NCI-H146 treated with DMSO at 0.1 percent for 48 hours (cell line): ENCODE measurements around the gene GLRX2.
"Not testable (repeated sequence)": the region's sequence is repeated elsewhere in the genome, so short reads cannot be mapped to it uniquely, and the experiment has no call there.

ENCODE experiments used
- DNase-seq: peaks from one replicate; lab custom pipeline; 2025; ENCODE audit not compliant: unreplicated experiment; lab: John Stamatoyannopoulos, UW

The GLRX2 gene

DNA sequence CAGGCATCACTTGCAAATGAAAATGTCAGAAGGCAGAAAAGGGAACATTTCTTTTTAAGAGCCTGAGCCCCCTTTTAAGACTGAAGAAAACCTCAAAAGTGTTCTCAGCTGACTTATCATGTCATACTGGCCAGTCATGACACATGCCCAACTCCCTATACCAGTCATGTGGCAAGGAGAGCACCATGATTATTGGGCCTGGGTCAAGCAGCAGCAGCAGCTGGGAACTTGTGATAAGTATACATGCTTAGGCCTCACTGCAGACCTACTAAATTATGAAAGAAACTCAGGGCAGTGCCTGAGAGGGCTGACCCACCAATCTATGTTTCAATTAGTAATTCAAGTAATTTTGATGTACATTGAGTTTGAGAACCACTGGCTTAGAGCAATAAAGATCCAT, 37.2 kb downstream of the GLRX2 start:
- DNase-seq: no peak

DNA sequence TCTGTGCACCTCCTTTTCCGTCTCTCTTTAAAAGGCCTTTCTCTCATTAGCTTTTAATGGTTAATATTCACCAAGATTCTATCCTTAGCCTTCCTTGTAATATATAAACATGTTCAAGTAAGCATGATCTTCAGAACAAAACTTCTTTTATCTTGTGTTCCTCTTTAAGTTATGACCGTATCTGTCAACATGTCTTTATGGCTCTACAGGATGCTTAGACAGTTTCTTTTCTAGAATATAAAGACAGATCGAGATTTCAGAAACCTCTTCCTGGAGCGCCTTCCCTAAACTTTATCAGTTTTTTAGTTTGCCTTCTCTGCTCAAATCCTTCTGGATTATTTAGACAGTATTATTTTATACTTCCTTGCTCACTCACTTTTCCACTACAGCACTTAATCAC, 38.6 kb downstream of the GLRX2 start:
- DNase-seq: no peak

DNA sequence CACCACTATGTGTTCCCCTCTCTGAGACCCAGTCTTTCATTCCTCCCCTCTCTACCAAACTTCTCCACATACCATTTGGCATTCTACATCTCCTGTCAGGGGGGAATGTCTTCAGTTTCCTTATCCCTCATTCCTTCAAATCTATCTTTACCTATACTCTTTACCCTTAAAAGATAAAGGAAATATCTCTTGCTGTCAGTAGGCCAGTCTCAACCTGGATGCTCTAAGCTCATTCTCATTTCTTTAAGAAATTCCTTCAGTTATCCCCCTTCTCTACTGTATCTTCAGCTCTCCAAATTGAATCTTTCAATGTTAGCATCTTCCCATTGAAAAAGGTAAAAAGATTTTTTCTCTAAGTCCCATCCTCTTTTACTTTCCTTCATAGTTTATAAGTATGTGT, 39.3 kb downstream of the GLRX2 start:
- no peak for DNase-seq

DNA sequence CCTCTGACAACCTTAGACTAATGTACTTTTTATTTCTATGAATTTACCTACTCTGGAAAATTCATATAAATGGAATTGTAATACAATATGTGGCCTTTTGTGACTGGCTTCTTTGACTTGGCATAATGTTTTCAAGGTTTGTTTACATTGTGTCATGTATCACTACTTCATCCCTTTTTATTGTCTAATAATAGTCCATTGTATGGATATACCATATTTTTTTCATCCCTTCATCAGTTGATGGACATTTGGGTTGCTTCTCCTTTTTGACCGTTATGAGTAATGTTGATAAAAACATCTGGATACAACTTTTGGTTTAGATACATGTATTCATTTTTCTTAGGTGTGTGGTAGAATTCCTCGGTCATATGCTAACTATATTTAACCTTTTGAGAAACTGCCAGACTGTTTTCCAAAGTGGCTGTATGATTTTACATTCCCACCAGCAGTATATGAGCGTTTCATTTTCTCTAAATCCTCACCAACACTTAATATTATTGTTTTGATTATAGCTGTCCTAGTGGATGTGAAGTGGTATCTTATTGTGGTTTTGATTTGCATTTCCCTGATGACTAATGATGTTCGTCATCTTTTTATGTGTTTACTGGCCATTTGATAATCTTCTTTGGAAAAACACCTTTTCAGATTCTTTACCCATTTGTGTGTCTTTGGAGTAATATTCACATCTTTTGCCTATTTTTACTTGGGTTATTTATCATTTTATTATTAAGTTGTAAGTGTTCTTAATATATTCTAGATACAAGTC, 42.3 kb downstream of the GLRX2 start:
- DNase-seq: no peak

DNA sequence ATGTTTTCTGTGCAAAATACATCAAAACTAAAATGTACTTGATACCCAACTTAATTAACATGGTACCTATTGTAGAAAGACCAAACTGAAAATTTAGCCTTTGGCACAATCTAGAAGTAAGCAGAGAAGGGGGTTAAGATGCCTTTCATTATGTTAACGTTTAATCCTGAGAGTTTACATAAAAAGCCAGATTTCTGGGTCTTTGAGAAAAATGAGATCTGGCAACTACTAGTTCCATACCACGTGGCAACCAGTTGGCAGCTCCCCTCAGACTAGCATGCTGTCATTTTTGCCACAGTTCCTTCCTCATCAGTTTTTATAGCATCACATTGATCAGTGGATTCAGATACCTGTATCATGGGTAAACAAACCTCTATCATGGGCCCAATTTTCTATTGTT, 44.3 kb downstream of the GLRX2 start:
- DNase-seq: peak; percentile 17

DNA sequence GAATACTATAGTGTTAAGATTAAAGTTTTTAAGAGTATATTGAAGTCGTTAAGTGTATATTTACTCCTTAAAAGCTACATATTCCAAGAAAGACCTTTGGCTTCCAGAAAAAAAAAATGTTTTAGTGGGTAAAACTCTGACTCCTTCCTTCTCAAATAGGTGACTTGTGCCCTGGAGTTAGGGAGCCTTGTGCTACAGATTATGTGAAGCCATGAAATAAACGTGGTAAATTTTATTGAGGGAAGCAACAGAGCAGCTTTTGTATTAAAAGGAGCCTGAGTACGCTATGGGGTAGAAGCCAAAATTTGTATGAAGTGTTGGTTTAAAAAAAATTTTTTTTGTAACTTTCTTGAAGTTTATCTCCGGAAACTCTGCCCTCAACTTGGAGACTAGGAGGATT, 44.8 kb downstream of the GLRX2 start:
- no peak for DNase-seq

DNA sequence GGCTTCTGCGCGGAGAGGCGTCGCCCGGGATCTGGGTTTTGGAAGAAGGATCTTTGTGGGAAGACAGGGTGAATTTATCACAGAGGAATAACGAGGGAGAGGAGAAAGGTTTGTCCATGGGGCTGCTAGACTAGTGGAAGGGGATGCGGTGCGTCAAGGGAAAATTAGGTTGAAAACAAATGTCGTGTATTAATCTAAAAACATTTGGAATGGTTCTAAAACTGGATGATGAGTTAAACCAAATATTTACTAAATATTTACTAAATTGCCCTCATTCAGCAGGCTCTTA, 45.2 kb downstream of the GLRX2 start:
- DNase-seq: no peak

DNA sequence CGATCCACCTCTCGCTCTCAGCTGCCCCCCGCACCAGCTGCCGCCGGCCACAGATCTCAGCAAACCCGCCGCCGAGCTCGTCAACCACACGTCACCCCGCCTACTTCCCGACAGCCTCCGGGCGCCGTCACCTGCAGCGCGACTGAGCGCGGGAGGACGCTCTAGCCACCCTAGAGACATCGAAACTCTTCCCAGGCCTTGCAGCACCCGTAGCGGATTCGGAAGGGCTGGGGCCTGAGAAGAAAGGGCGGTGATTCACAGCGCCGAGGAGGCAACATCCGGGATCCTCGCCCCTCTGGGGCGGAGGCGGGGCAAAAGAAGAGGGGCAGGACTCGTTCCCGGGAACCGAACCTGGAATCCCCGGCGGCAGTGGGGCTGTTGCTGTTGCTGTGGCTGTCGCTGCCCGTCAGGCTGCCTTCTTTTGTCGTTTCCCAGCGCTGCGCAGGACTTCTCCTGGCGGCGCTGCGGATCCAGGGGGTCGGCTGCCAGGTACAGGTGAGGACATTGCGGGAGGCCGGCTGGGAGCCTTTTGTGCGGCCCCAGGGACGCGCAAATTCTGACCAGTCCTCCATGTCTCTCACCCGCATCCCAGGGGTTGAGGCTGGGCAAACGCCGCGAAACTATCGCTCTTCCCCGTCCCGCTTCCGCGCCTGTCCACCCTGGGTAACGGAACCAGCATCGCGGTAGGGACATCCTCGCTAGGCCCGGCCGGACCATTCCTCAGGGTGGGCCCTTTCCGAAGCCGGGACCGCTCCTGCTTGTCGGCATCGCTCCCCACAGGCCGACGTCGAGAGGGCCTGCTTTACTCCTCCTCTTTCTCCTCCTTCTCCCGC, 45.7 kb downstream of the GLRX2 start, which contains the start of the genes RO60 and UCHL5:
RO60 (plus strand) TSS at position 331 of the 833 bp plus-strand sequence. CDS start 9,443 bp downstream, outside the sequence.
UCHL5 (minus strand) TSS at position 79 of the 833 bp plus-strand sequence. CDS start 100 bp downstream, outside the sequence.
- DNase-seq: peak; percentile 97

DNA sequence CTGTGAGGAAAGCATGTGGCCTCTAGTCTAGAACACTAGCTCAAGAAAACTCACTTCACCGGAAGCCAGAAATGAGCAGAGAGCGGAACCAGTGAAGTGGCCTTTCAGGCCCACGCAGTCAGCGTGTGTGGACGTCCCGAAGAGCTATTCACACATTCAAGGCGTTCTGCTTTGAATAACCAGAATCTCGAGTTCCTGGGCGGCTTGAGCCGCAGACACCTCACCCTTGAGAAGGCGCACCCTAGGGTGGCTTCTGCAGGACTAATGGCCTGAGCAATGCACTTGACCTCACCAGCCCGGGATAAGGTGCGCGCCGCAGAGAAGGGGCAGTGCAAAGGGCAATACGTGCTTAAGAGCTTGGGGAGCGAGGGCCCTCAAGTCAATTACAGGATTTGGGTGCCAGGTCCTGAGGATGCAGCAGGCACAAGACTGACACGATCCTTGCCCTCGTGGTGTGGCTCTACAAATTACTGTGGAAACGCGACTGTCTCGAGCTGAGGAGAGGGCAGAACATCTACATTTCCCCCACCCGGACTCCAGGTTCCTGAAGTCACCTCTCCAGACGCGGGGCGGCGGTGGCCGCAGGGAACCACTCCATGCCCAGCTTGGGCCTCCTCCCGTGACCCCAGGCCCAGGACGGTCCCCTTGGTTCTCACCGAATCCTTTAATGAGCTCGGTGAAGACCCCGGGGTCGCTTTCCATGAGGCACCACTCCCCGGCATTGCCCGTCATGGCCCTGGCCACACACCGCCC, 46.5 kb downstream of the GLRX2 start:
- no peak for DNase-seq

DNA sequence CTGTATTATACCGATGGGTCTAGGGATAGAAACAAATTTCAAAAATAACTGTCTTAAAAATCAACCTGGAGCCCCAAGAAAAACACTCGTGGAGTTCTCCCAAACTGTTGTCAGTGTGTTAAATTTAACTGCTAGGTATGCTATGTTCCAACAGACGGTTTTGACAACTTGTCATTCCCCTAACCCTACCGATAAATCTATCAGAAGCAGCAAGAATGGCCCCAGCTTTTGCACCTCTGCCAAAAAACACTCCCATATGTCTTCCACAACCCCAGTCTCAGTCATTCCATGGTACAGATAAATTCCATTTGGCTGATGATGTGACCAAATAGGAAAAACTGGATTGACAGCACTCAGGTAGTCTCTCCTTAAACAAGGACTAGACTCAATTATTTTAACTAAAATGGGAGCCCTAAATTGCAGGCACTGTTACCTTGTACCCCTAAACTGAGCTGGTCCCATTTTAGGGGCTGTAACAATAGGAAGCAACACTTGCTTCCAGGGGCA, 51.0 kb downstream of the GLRX2 start:
- DNase-seq: no peak

DNA sequence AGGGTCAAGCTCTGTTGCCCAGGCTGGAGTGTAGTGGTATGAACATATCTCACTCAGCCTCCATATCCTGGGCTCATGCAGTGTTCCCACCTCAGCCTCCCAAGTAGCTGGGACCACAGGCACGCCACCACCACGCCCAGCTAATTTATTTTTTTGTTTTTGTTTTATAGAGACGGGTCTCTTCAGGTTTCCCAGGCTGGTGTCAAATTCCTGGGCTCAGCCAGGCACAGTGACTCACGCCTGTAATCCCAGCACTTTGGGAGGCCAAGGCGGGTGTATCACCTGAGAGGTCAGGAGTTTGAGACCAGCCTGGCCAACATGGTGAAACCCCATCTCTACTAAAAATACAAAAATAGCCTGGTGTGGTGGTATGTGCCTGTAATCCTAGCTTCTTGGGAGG, 56.3 kb downstream of the GLRX2 start:
- DNase-seq: not testable (repeated sequence)
